SK-N-SH (cell line): ENCODE data around the gene VSIG10.

ENCODE experiments used
- CTCF ChIP-seq: fragments of 200-600 bp; sonication (generic); IDR thresholded peaks from 2 replicates; pipeline ENCODE4 v1.6.1; 2017; ENCODE audit warnings: antibody characterized with exemption, mild to moderate bottlenecking, moderate library complexity
- MAX ChIP-seq: IDR thresholded peaks from 2 replicates; pipeline ENCODE4 v1.4.0; 2012; ENCODE audit warnings: low read depth

- TF ChIP-seq CTCF (no peak), MAX (no peak)
Observed at GRCh38 chr12:118148287-118148686, 44.5 kb upstream of the VSIG10 start.
